IPS-11a (cell line): Measurements from ENCODE around the gene HAPLN2.

ENCODE experiments used
- H3K4me3 ChIP-seq: one replicate; pipeline ENCODE4 v1.5.1; 2013; ENCODE audit warnings: low read depth, low read length, control low read depth

The HAPLN2 gene

GRCh38 chr1:156643778-156644092 lies 24.5 kb downstream of the HAPLN2 start:
- no peak overlapping the region for H3K4me3 ChIP-seq

- no peak overlapping the region for H3K4me3 ChIP-seq
These were observed 24.9 kb downstream of the HAPLN2 start for GRCh38 chr1:156644146-156644545.

GRCh38 chr1:156644640-156645039 lies 25.4 kb downstream of the HAPLN2 start:
- no peak overlapping the region for H3K4me3 ChIP-seq

- no peak overlapping the region for H3K4me3 ChIP-seq
These were observed 25.8 kb downstream of the HAPLN2 start for GRCh38 chr1:156645056-156645455.

GRCh38 chr1:156645666-156646065 lies 26.5 kb downstream of the HAPLN2 start:
- no peak overlapping the region for H3K4me3 ChIP-seq

GRCh38 chr1:156646738-156647211 lies 27.6 kb downstream of the HAPLN2 start:
- H3K4me3 ChIP-seq: no peak overlapping the region

- H3K4me3 ChIP-seq: no peak overlapping the region
These were observed 28.1 kb downstream of the HAPLN2 start for GRCh38 chr1:156647351-156647750.

- H3K4me3 ChIP-seq: no peak overlapping the region
These were observed 29.3 kb downstream of the HAPLN2 start for GRCh38 chr1:156648496-156648895.

- no peak overlapping the region for H3K4me3 ChIP-seq
These were observed 29.7 kb downstream of the HAPLN2 start for GRCh38 chr1:156648951-156649350.

GRCh38 chr1:156652131-156652991 lies 33.1 kb downstream of the HAPLN2 start:
- no peak overlapping the region for H3K4me3 ChIP-seq

- H3K4me3 ChIP-seq: no peak overlapping the region
These were observed 33.8 kb downstream of the HAPLN2 start for GRCh38 chr1:156652992-156653355.

GRCh38 chr1:156654700-156655099 lies 35.5 kb downstream of the HAPLN2 start:
- no peak overlapping the region for H3K4me3 ChIP-seq

- H3K4me3 ChIP-seq: no peak overlapping the region
These were observed 36.1 kb downstream of the HAPLN2 start for GRCh38 chr1:156655151-156655903.

GRCh38 chr1:156655904-156656516 lies 36.8 kb downstream of the HAPLN2 start:
- no peak overlapping the region for H3K4me3 ChIP-seq

- H3K4me3 ChIP-seq: peak overlapping the region; percentile 14
These were observed 37.9 kb downstream of the HAPLN2 start for GRCh38 chr1:156656806-156657740.

- H3K4me3 ChIP-seq: no peak overlapping the region
These were observed 38.6 kb downstream of the HAPLN2 start for GRCh38 chr1:156657741-156658319.

- no peak overlapping the region for H3K4me3 ChIP-seq
These were observed 39.3 kb downstream of the HAPLN2 start for GRCh38 chr1:156658496-156658895.

- H3K4me3 ChIP-seq: no peak overlapping the region
These were observed 39.8 kb downstream of the HAPLN2 start for GRCh38 chr1:156658945-156659574.

GRCh38 chr1:156659661-156659987 lies 40.4 kb downstream of the HAPLN2 start:
- no peak overlapping the region for H3K4me3 ChIP-seq
